WERI-Rb-1 (cell line): ENCODE measurements around the gene SYTL3.
A peak's percentile ranks its signal among the peaks of the same experiment; 100 is the strongest.
"Not testable (repeated sequence)": the region's sequence is repeated elsewhere in the genome, so short reads cannot be mapped to it uniquely, and the experiment has no call there.

Experiments
- DNase-seq: peaks from one replicate; pipeline ENCODE4 v3.0.0-alpha.2; 2020
- H3K27ac ChIP-seq: fragments of 250-450 bp; sonication (Bioruptor Pico); 2 replicates; pipeline ENCODE4 v1.5.1; 2020; ENCODE audit warnings: mild to moderate bottlenecking, moderate library complexity
- H3K27me3 ChIP-seq: fragments of 250-450 bp; sonication (Bioruptor Pico); 2 replicates; pipeline ENCODE4 v1.5.1; 2021; ENCODE audit warnings: mild to moderate bottlenecking, low read depth, moderate library complexity; ENCODE audit not compliant: insufficient read depth, severe bottlenecking
- H3K36me3 ChIP-seq: fragments of 250-450 bp; sonication (Bioruptor Pico); 2 replicates; pipeline ENCODE4 v1.5.1; 2020; ENCODE audit warnings: mild to moderate bottlenecking, moderate library complexity
- H3K4me3 ChIP-seq: 2 replicates; pipeline ENCODE4 v1.5.1; 2011; ENCODE audit warnings: low read depth, mild to moderate bottlenecking, control low read depth, low read length
- H3K9me3 ChIP-seq: fragments of 250-450 bp; sonication (Bioruptor Pico); 2 replicates; pipeline ENCODE4 v1.5.1; 2021; ENCODE audit warnings: mild to moderate bottlenecking, moderate library complexity; ENCODE audit not compliant: severe bottlenecking
- TF ChIP-seq, protein P1 (sequence below): IDR thresholded peaks from 2 replicates; pipeline ENCODE4 v1.5.1; 2011; ENCODE audit warnings: low read depth, mild to moderate bottlenecking, control low read depth, inconsistent platforms, low read length

SYTL3 gene

DNA sequence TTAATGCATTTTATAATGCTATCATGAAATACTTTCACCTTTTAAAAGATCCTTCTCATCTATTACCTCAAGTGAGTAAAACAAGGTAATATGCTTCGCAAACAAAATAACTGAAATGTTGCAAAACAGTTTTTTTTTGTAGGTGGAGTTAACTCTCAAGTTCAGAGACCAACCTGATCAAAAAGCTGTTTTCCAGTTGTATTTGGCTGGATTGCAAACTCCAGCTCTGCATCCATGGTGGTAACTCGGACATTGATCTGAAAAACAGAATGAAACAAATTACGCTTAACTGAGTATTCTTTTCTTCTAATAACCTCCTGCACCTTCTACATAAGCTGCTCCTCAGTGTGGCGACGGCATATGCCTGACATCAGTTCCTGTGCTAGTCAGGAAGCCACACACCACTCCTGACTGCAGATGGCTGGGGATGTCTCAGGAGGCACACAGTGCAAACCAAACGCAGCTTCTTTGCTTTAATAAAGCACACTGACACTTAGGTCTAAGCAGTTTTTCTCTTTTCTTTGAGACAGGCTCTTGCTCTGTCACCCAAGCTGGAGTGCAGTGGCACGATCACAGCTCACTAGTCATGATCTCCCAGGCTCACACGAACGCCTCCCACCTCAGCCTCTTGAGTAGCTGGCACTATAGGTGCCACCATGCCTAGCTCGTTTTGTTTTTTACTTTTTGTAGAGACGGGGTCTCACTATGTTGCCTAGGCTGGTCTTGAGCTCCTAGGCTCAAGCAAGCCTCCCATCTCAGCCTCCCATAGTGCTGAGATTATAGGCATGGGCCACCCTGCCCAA, 139.5 kb downstream of the SYTL3 start:
- Histone ChIP-seq H3K27me3 (no peaks in the 10 kb centered on the region), H3K36me3 (peaks cover 50% of the 10 kb centered on the region), H3K27ac (no peak overlapping the region), H3K9me3 (no peaks in the 10 kb centered on the region), H3K4me3 (no peak overlapping the region)
- no peak for DNase-seq
- TF ChIP-seq, protein P1, sequence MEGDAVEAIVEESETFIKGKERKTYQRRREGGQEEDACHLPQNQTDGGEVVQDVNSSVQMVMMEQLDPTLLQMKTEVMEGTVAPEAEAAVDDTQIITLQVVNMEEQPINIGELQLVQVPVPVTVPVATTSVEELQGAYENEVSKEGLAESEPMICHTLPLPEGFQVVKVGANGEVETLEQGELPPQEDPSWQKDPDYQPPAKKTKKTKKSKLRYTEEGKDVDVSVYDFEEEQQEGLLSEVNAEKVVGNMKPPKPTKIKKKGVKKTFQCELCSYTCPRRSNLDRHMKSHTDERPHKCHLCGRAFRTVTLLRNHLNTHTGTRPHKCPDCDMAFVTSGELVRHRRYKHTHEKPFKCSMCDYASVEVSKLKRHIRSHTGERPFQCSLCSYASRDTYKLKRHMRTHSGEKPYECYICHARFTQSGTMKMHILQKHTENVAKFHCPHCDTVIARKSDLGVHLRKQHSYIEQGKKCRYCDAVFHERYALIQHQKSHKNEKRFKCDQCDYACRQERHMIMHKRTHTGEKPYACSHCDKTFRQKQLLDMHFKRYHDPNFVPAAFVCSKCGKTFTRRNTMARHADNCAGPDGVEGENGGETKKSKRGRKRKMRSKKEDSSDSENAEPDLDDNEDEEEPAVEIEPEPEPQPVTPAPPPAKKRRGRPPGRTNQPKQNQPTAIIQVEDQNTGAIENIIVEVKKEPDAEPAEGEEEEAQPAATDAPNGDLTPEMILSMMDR: no peak

- TF ChIP-seq, protein P1: no peak
- Histone ChIP-seq H3K27ac (no peak overlapping the region), H3K4me3 (no peak overlapping the region), H3K27me3 (no peaks in the 10 kb centered on the region), H3K36me3 (peaks cover 31% of the 10 kb centered on the region), H3K9me3 (no peaks in the 10 kb centered on the region)
- DNase-seq: no peak
These were observed 141.5 kb downstream of the SYTL3 start for GRCh38 chr6:158791274-158791855.

GRCh38 chr6:158792505-158792904, 142.7 kb downstream of the SYTL3 start:
- not testable (repeated sequence) for H3K27me3 ChIP-seq, H3K9me3 ChIP-seq, H3K27ac ChIP-seq, H3K4me3 ChIP-seq, DNase-seq
- peaks cover 23% of the 10 kb centered on the region for H3K36me3 ChIP-seq

DNA sequence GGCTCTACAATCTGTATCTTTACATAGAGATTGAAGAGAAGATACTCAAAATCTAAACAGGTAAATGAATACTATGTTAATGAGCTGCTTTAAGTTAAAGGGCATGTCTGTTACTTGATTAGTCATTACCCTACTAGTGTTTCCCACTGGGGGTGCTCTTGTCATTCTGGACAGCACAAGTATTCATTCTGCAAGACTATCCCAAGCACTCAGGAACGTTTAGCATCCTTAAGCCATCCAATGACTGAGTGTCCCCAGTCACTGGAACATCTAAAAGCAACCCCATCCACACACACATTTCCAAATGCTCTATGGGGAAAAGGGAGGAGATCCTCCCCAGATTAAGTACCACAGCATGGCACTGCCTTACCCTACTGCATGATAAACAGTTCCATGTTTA, 143.6 kb downstream of the SYTL3 start:
- Histone ChIP-seq H3K9me3 (no peaks in the 10 kb centered on the region), H3K4me3 (no peak overlapping the region), H3K27me3 (no peaks in the 10 kb centered on the region), H3K36me3 (peaks cover 13% of the 10 kb centered on the region), H3K27ac (no peak overlapping the region)
- peak; percentile 24 for DNase-seq
- TF ChIP-seq, protein P1: 0 out of 2 replicates have a peak, but pooled peaks have one; percentile 36

- peaks cover 4% of the 10 kb centered on the region for H3K36me3 ChIP-seq
- TF ChIP-seq, protein P1: no peak
- no peak overlapping the region for H3K27ac ChIP-seq
These were observed 145.7 kb downstream of the SYTL3 start for GRCh38 chr6:158795516-158795915.

GRCh38 chr6:158796353-158796752, 146.5 kb downstream of the SYTL3 start:
- no peak overlapping the region for H3K4me3 ChIP-seq
- peaks cover 4% of the 10 kb centered on the region for H3K36me3 ChIP-seq
- TF ChIP-seq, protein P1: no peak
- no peaks in the 10 kb centered on the region for H3K27me3 ChIP-seq
- no peak for DNase-seq
- H3K27ac ChIP-seq: no peak overlapping the region
- H3K9me3 ChIP-seq: no peaks in the 10 kb centered on the region

More at GRCh38 chr6:158795516-158795915, 145.7 kb downstream of the SYTL3 start:
- Histone ChIP-seq H3K4me3 (no peak overlapping the region), H3K27me3 (no peaks in the 10 kb centered on the region), H3K9me3 (no peaks in the 10 kb centered on the region)
- no peak for DNase-seq
